ENCODE data around the gene B3GAT2.

The B3GAT2 gene

GRCh38 chr6:70900047-70900446, 56.8 kb downstream of the B3GAT2 start:
- no peak for DNase-seq (ENCODE audit: low read depth in 1 of 2, low spot score in 1 of 2)

- DNase-seq (ENCODE audit: low read depth in 1 of 2, low spot score in 1 of 2), result no peak
Observed at GRCh38 chr6:70894001-70894400, 62.9 kb downstream of the B3GAT2 start.

GRCh38 chr6:70889270-70889669, 67.6 kb downstream of the B3GAT2 start:
- DNase-seq (ENCODE audit: low read depth in 1 of 2, low spot score in 1 of 2), result no peak

GRCh38 chr6:70886661-70887060, 70.2 kb downstream of the B3GAT2 start:
- DNase-seq (ENCODE audit: low read depth in 1 of 2, low spot score in 1 of 2), result no peak

- no peak for DNase-seq (ENCODE audit: low read depth in 1 of 2, low spot score in 1 of 2)
Observed at GRCh38 chr6:70886071-70886470, 70.8 kb downstream of the B3GAT2 start.

- peak; percentile 13 to 17 for DNase-seq (ENCODE audit: low read depth in 1 of 2, low spot score in 1 of 2)
Observed at GRCh38 chr6:70884074-70884983, 72.5 kb downstream of the B3GAT2 start.

GRCh38 chr6:70879496-70879895, 77.4 kb downstream of the B3GAT2 start:
- no peak for DNase-seq (ENCODE audit: low read depth in 1 of 2, low spot score in 1 of 2)

- DNase-seq (ENCODE audit: low read depth in 1 of 2, low spot score in 1 of 2), result no peak
Observed at GRCh38 chr6:70874181-70874913, 82.5 kb downstream of the B3GAT2 start.

GRCh38 chr6:70872469-70872868, 84.4 kb downstream of the B3GAT2 start:
- DNase-seq (ENCODE audit: low read depth in 1 of 2, low spot score in 1 of 2), result no peak

- DNase-seq (ENCODE audit: low read depth in 1 of 2, low spot score in 1 of 2), result no peak
Observed at GRCh38 chr6:70864401-70864800, 92.5 kb downstream of the B3GAT2 start.

GRCh38 chr6:70863343-70863742, 93.5 kb downstream of the B3GAT2 start:
- no peak for DNase-seq (ENCODE audit: low read depth in 1 of 2, low spot score in 1 of 2)

- no peak for DNase-seq (ENCODE audit: low read depth in 1 of 2, low spot score in 1 of 2)
Observed at GRCh38 chr6:70860920-70861319, 95.9 kb downstream of the B3GAT2 start.

- no peak for DNase-seq (ENCODE audit: low read depth in 1 of 2, low spot score in 1 of 2)
Observed at GRCh38 chr6:70860045-70860444, 96.8 kb downstream of the B3GAT2 start.

GRCh38 chr6:70857387-70858077, 99.3 kb downstream of the B3GAT2 start:
- no peak for DNase-seq (ENCODE audit: low read depth in 1 of 2, low spot score in 1 of 2)

- no peak for DNase-seq (ENCODE audit: low read depth in 1 of 2, low spot score in 1 of 2)
Observed at GRCh38 chr6:70852667-70853246, 104.1 kb downstream of the B3GAT2 start.

GRCh38 chr6:70849348-70850069, 107.4 kb downstream of the B3GAT2 start:
- no peak for DNase-seq (ENCODE audit: low read depth in 1 of 2, low spot score in 1 of 2)

GRCh38 chr6:70847106-70848084, 109.5 kb downstream of the B3GAT2 start:
- DNase-seq (ENCODE audit: low read depth in 1 of 2, low spot score in 1 of 2), result no peak

- no peak for DNase-seq (ENCODE audit: low read depth in 1 of 2, low spot score in 1 of 2)
Observed at GRCh38 chr6:70846207-70846835, 110.5 kb downstream of the B3GAT2 start.

- DNase-seq (ENCODE audit: low read depth in 1 of 2, low spot score in 1 of 2), result no peak
Observed at GRCh38 chr6:70844301-70844700, 112.6 kb downstream of the B3GAT2 start.

Data from stimulated activated CD4-positive, alpha-beta T cell treated with anti-CD3 and anti-CD28 coated beads, Interleukin-15, amount 100 ng/mL, for 1 hour (primary cell).